Activated naive CD8-positive, alpha-beta T cell treated with anti-CD3 and anti-CD28 coated beads, Interleukin-2, amount 10 ng/mL, durations not matched to agents 7 days and 5 days (primary cell): ENCODE measurements around the gene MAP3K12. TPM values are rescaled to one million over a fixed set of nuclear protein-coding genes. Genes with fewer than 3 reads are reported as not detected.

Experiments
- ATAC-seq: fragments of 150-1000 bp; cut with Tn5 transposase; one replicate; pipeline ENCODE4 v1.10.0; 2021; ENCODE audit warnings: low read depth, moderate library complexity
- POLR2A ChIA-PET: fragments of 350-600 bp; sonication (Branson Sonifier 250); formaldehyde crosslinking; loops from one replicate; lab custom pipeline; 2021; ENCODE audit warnings: antibody characterized with exemption; lab: Charles Lee
- DNase-seq: peaks from one replicate; pipeline ENCODE4 v3.0.0; 2021
- H3K27ac Mint-ChIP-seq: one replicate; pipeline ENCODE4 v1.8.0; 2022; ENCODE audit warnings: mild to moderate bottlenecking, mixed read lengths
- H3K27me3 Mint-ChIP-seq: one replicate; pipeline ENCODE4 v1.8.0; 2022; ENCODE audit warnings: mild to moderate bottlenecking, moderate library complexity, mixed read lengths
- H3K36me3 Mint-ChIP-seq: one replicate; pipeline ENCODE4 v1.8.0; 2021; ENCODE audit warnings: mild to moderate bottlenecking, mixed read lengths
- H3K4me1 Mint-ChIP-seq: one replicate; pipeline ENCODE4 v1.8.0; 2021; ENCODE audit warnings: mixed read lengths
- H3K4me3 Mint-ChIP-seq: one replicate; pipeline ENCODE4 v1.8.0; 2022; ENCODE audit warnings: mild to moderate bottlenecking, moderate library complexity, mixed read lengths
- H3K9me3 Mint-ChIP-seq: one replicate; pipeline ENCODE4 v1.8.0; 2021; ENCODE audit warnings: mixed read lengths
- total RNA-seq, 2 experiments: library from RNA; stranded (reverse); gene quantifications; one replicate each; pipeline ENCODE4 v1.2.3, GENCODE V29; 2021

Gene MAP3K12
- total RNA-seq, 2 experiments from 2014 or later, result 24.6 to 30.0 TPM

GRCh38 chr12:53493610-53494391 lies 5.5 kb downstream of the MAP3K12 start:
- peaks cover 3% of the 10 kb centered on the region for H3K36me3 Mint-ChIP-seq

GRCh38 chr12:53492830-53493609 lies 6.2 kb downstream of the MAP3K12 start:
- Mint-ChIP-seq H3K4me1 (peaks cover 28% of the 10 kb centered on the region), H3K36me3 (peaks cover 3% of the 10 kb centered on the region)
- POLR2A ChIA-PET, result interaction anchor here (1.3 to 3.6 kb wide), 3 partner anchors 8 to 12 kb away, joined by 4 to 24 read pairs (median 8); partner anchors contain the start of gene TARBP2

More at GRCh38 chr12:53493610-53494391, 5.5 kb downstream of the MAP3K12 start:
- POLR2A ChIA-PET, result interaction anchor here (1.2 to 1.3 kb wide), 2 partner anchors 13 to 29 kb away, joined by 3 to 4 read pairs; no protein-coding TSS in a partner anchor
- peak overlapping the region; percentile 91 for H3K4me3 Mint-ChIP-seq
- no peaks in the 10 kb centered on the region for H3K27me3 Mint-ChIP-seq
- no peaks in the 10 kb centered on the region for H3K9me3 Mint-ChIP-seq
- DNase-seq (no peak), ATAC-seq (no peak)
- H3K27ac Mint-ChIP-seq, result peak overlapping the region; percentile 78
- peaks cover 31% of the 10 kb centered on the region for H3K4me1 Mint-ChIP-seq

GRCh38 chr12:53492188-53492587 lies 7.1 kb downstream of the MAP3K12 start:
- DNase-seq (no peak), ATAC-seq (no peak)
- Mint-ChIP-seq H3K4me3 (peak overlapping the region; percentile 77), H3K36me3 (peaks cover under 1% of the 10 kb centered on the region), H3K9me3 (no peaks in the 10 kb centered on the region), H3K4me1 (peaks cover 21% of the 10 kb centered on the region), H3K27me3 (no peaks in the 10 kb centered on the region), H3K27ac (peak overlapping the region; percentile 36)
- POLR2A ChIA-PET, result interaction anchor here (0.7 to 3.6 kb wide), 4 partner anchors 9 to 801 kb away, joined by 3 to 24 read pairs (median 6); partner anchors contain the start of gene TARBP2

More at GRCh38 chr12:53492830-53493609, 6.2 kb downstream of the MAP3K12 start:
- Mint-ChIP-seq H3K9me3 (no peaks in the 10 kb centered on the region), H3K27ac (peak overlapping the region; percentile 78), H3K4me3 (peak overlapping the region; percentile 91), H3K27me3 (no peaks in the 10 kb centered on the region)
- ATAC-seq (peak; percentile 92), DNase-seq (peak; percentile 91)

GRCh38 chr12:53489242-53489864 lies 9.9 kb downstream of the MAP3K12 start:
- no peak overlapping the region for H3K27ac Mint-ChIP-seq
- DNase-seq, result no peak
- H3K4me3 Mint-ChIP-seq, result no peak overlapping the region
- no peaks in the 10 kb centered on the region for H3K27me3 Mint-ChIP-seq
- POLR2A ChIA-PET, result interaction anchor here (0.5 to 3.6 kb wide), 4 partner anchors 11 to 1240 kb away, joined by 3 to 24 read pairs (median 4); partner anchors contain the start of gene TARBP2
- no peaks in the 10 kb centered on the region for H3K9me3 Mint-ChIP-seq
- ATAC-seq, result no peak
- H3K4me1 Mint-ChIP-seq, result peaks cover 20% of the 10 kb centered on the region
- peaks cover 11% of the 10 kb centered on the region for H3K36me3 Mint-ChIP-seq

GRCh38 chr12:53486736-53487487 lies 12.3 kb downstream of the MAP3K12 start:
- DNase-seq (no peak), ATAC-seq (no peak)
- Mint-ChIP-seq H3K4me3 (no peak overlapping the region), H3K4me1 (peaks cover 5% of the 10 kb centered on the region), H3K36me3 (peaks cover 22% of the 10 kb centered on the region), H3K27ac (peak overlapping the region; percentile 64), H3K9me3 (no peaks in the 10 kb centered on the region), H3K27me3 (no peaks in the 10 kb centered on the region)
- POLR2A ChIA-PET, result interaction anchor here (1.3 kb wide), 2 partner anchors 11 to 13 kb away, joined by 3 to 4 read pairs; no protein-coding TSS in a partner anchor

- H3K36me3 Mint-ChIP-seq, result peaks cover 24% of the 10 kb centered on the region
- no peaks in the 10 kb centered on the region for H3K9me3 Mint-ChIP-seq
- peak overlapping the region; percentile 64 for H3K27ac Mint-ChIP-seq
- H3K4me3 Mint-ChIP-seq, result no peak overlapping the region
- POLR2A ChIA-PET, result interaction anchor here (1.3 kb wide), 1 partner anchor 13 kb away, joined by 3 read pairs; no protein-coding TSS in a partner anchor
- DNase-seq (no peak), ATAC-seq (no peak)
- peaks cover 5% of the 10 kb centered on the region for H3K4me1 Mint-ChIP-seq
- H3K27me3 Mint-ChIP-seq, result no peaks in the 10 kb centered on the region
Observed at GRCh38 chr12:53485955-53486735, 13.1 kb downstream of the MAP3K12 start.

GRCh38 chr12:53484686-53485575 lies 14.3 kb downstream of the MAP3K12 start:
- Mint-ChIP-seq H3K9me3 (no peaks in the 10 kb centered on the region), H3K4me3 (no peak overlapping the region), H3K4me1 (peaks cover 5% of the 10 kb centered on the region), H3K27ac (no peak overlapping the region), H3K36me3 (peaks cover 25% of the 10 kb centered on the region), H3K27me3 (no peaks in the 10 kb centered on the region)
- no peak for ATAC-seq
- DNase-seq, result no peak
- POLR2A ChIA-PET, result interaction anchor here (1.0 to 1.1 kb wide), 2 partner anchors 19 to 24 kb away, joined by 3 read pairs; no protein-coding TSS in a partner anchor

- no peak overlapping the region for H3K4me3 Mint-ChIP-seq
- no peak for DNase-seq
- H3K36me3 Mint-ChIP-seq, result peaks cover 25% of the 10 kb centered on the region
- H3K9me3 Mint-ChIP-seq, result no peaks in the 10 kb centered on the region
- POLR2A ChIA-PET, result interaction anchor here (1.0 to 1.9 kb wide), 3 partner anchors 11 to 28 kb away, joined by 3 to 8 read pairs (median 3); no protein-coding TSS in a partner anchor
- H3K27me3 Mint-ChIP-seq, result no peaks in the 10 kb centered on the region
- peak overlapping the region; percentile 24 for H3K27ac Mint-ChIP-seq
- H3K4me1 Mint-ChIP-seq, result peaks cover 5% of the 10 kb centered on the region
- ATAC-seq, result no peak
Observed at GRCh38 chr12:53483979-53484377, 15.3 kb downstream of the MAP3K12 start.

- no peaks in the 10 kb centered on the region for H3K27me3 Mint-ChIP-seq
- DNase-seq, result no peak
- peaks cover 25% of the 10 kb centered on the region for H3K36me3 Mint-ChIP-seq
- ATAC-seq, result no peak
- H3K4me1 Mint-ChIP-seq, result peaks cover 5% of the 10 kb centered on the region
- H3K9me3 Mint-ChIP-seq, result no peaks in the 10 kb centered on the region
- POLR2A ChIA-PET, result interaction anchor here (1.0 to 1.9 kb wide), 4 partner anchors 10 to 28 kb away, joined by 3 to 8 read pairs (median 4); partner anchors contain the start of gene TARBP2
- no peak overlapping the region for H3K4me3 Mint-ChIP-seq
- H3K27ac Mint-ChIP-seq, result no peak overlapping the region
Observed at GRCh38 chr12:53483225-53483978, 15.9 kb downstream of the MAP3K12 start.

GRCh38 chr12:53482626-53483168 lies 16.6 kb downstream of the MAP3K12 start:
- H3K4me1 Mint-ChIP-seq, result peaks cover 4% of the 10 kb centered on the region
- no peak for ATAC-seq
- no peak for DNase-seq
- H3K27ac Mint-ChIP-seq, result no peak overlapping the region
- H3K27me3 Mint-ChIP-seq, result no peaks in the 10 kb centered on the region
- no peaks in the 10 kb centered on the region for H3K9me3 Mint-ChIP-seq
- H3K4me3 Mint-ChIP-seq, result no peak overlapping the region
- POLR2A ChIA-PET, result interaction anchor here (1.2 to 1.9 kb wide), 4 partner anchors 9 to 42 kb away, joined by 4 to 8 read pairs (median 7); partner anchors contain the start of genes PRR13 and TARBP2
- peaks cover 25% of the 10 kb centered on the region for H3K36me3 Mint-ChIP-seq
